GM21515 (cell line): ENCODE data around the gene CFLAR.
A peak's percentile ranks its signal among the peaks of the same experiment; 100 is the strongest.
"Not testable (repeated sequence)": the region's sequence is repeated elsewhere in the genome, so short reads cannot be mapped to it uniquely, and the experiment has no call there.

ENCODE experiments used
- ATAC-seq: cut with Tn5 transposase; IDR thresholded peaks from one replicate; pipeline ENCODE4 v1.9.1; 2021; ENCODE audit not compliant: unreplicated experiment

The CFLAR gene

DNA sequence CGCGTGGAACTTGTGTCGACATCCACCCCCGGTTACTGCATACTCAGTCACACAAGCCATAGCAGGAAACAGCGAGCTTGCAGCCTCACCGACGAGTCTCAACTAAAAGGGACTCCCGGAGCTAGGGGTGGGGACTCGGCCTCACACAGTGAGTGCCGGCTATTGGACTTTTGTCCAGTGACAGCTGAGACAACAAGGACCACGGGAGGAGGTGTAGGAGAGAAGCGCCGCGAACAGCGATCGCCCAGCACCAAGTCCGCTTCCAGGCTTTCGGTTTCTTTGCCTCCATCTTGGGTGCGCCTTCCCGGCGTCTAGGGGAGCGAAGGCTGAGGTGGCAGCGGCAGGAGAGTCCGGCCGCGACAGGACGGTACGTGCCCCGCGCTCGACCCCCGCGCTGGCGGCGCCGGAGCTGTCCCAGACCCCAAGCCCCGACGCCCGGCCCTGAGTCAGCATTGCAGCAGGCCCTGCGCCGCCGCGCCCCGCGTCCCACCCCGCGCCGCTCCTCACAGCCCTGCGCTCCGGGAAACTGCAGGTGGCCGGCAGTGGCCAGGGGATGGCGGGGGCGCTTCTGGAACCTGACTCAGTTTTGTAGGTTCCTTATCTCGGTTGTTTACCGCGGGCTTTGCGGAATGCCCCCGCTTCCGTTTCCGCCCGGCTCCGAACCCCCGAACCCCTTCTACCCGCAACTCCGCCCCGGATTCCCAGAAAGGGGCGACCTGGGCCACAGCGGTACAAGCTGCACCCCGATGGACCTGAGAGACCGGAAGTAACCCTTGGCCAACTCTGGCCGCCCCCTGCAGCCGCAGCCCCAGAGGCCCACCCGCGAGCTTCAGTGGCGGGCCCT is at the start of gene CFLAR:
CFLAR (plus strand) TSS at position 50 of the 844 bp plus-strand sequence. CDS start 13,702 bp downstream, outside the sequence.
- ATAC-seq = peak; percentile 41

GRCh38 chr2:201070948-201071478 is 45.0 kb upstream of the CFLAR start:
- peak; percentile 20 for ATAC-seq

DNA sequence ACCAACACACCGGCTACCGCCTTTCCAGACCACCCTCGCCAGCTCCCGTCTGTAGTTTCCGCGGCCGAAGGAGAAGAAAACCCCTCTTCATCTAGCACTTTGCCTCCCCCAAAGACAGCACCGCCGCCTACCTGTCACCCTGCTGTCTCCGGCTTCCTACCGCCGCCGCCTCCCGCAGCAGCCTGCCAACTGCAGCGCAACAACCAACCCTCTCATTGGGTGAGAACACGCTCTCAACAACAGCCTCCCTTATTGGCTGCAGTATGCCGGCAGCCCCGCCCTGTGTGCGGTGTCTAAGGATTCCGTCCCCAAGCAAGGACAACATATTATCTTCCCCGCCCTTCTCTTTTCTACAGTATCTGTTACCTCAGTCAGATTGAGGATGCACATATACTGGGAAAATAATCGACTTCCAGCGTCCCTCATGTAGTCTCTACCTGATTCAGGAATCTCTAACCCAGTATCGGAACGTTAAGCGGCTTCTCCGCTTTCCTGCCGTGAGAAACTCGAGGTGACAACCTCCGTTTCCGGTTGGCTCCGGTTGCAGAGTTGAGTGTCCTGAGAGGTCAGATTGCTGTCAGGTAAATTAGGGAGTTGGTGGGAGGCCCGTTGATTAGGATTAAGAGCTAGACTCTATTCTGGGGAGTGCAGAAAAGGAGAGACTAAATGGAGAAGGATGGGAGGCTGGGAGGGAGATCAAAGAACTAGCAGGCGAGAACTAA is 44.3 kb upstream of the CFLAR start, which contains the start of the genes HYCC2 and NDUFB3:
HYCC2 (minus strand) TSS at position 193 of the 722 bp plus-strand sequence. CDS start 47,662 bp downstream, outside the sequence.
NDUFB3 (plus strand) TSS at position 523 of the 722 bp plus-strand sequence. CDS start 6,882 bp downstream, outside the sequence.
- peak; percentile 97 for ATAC-seq

GRCh38 chr2:201072201-201072530 is 43.8 kb upstream of the CFLAR start:
- no peak for ATAC-seq

- ATAC-seq = no peak
Measured at GRCh38 chr2:201073071-201073470, 42.9 kb upstream of the CFLAR start.

GRCh38 chr2:201074996-201075395 is 41.0 kb upstream of the CFLAR start:
- no peak for ATAC-seq

DNA sequence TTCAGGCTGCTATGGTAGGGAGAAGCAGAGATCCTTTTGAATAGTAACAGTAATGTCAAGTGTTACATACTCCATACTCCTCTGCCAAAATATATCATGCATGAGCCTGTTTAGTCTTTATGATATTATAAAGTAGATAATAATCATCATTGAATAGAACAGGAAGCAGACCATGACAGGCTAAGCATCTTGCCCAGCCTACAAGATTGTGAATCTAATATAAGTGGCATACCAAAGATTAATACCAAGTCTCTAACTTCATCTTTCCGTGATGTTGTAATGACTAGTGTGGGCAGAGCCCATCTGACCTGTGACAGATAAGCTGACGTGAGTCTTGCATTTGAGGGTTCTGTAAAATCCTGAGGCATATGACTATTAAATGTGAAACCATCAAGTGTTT is 31.1 kb upstream of the CFLAR start:
- ATAC-seq = no peak

- no peak for ATAC-seq
Measured at GRCh38 chr2:201090574-201090973, 25.4 kb upstream of the CFLAR start.

DNA sequence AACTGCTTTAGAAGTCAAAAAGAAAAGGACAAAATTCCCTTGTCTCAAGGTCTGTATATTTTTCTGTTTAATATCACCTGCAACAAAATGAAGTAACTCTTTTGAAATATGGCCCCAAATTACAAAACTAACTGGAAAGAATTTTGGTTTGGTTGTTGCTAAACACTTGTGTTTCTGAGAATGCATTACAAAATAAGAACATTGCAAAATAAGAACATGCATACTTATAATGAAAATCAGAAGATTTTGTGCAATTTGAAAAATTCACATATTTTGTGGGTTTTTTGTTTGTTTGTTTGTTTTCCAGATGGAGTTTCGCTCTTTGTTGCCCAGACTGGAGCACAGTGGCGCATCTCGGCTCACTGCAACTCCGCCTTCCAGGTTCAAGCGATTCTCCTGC is 22.4 kb upstream of the CFLAR start:
- ATAC-seq = no peak

- no peak for ATAC-seq
Measured at GRCh38 chr2:201100497-201100896, 15.5 kb upstream of the CFLAR start.

DNA sequence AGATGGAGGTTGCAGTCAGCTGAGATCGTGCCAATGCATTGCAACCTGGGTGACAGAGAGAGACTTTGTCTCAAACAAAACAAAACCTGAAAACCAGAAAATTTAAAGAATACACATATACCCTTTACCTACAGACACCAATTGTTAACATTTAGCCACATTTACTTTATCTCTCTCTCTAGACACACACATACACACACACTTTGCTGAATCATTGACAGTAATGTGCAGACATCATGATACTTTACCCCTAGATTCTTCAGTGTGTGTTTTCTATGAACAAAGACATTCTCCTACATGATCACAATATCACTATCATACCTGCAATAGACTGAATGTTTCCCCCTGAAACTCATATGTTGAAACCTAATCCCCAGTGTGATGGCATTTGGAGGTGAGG is 10.2 kb upstream of the CFLAR start:
- no peak for ATAC-seq

DNA sequence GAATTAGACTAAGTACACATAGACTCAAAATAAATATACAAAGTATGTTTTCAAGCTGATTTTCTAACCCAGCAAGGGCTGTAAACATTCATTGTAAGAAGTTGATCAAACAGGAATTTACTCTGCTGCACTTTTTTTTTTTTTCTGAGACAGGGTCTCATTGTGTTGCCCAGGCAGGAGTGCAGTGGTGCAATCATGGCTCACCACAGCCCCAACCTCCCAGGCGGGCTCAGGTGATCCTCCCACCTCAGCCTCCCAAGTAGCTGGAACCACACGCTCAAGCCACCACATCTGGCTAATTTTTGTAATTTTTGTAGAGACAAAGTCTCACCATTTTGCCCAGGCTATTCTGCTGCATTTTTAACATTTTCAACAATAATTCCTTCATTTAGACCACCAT is 8.3 kb upstream of the CFLAR start:
- ATAC-seq = no peak

GRCh38 chr2:201108341-201108740 is 7.6 kb upstream of the CFLAR start:
- ATAC-seq = no peak

DNA sequence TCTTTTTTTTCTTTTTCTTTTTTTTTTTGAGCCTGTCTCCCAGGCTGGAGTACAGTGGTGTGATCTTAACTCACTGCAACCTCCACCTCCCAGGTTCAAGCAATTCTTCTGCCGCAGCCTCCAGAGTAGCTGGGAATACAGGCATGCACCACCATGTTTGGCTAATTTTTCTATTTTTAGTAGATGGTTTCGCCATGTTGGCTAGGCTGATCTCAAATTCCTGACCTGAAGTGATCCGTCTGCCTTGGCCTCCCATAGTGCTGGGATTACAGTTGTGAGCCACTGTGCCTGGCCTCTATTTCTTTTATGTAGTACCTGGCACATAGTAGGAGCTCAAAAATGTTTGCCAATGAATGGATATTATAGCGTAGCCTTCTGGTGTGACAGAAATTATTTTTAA is 6.8 kb upstream of the CFLAR start:
- no peak for ATAC-seq

DNA sequence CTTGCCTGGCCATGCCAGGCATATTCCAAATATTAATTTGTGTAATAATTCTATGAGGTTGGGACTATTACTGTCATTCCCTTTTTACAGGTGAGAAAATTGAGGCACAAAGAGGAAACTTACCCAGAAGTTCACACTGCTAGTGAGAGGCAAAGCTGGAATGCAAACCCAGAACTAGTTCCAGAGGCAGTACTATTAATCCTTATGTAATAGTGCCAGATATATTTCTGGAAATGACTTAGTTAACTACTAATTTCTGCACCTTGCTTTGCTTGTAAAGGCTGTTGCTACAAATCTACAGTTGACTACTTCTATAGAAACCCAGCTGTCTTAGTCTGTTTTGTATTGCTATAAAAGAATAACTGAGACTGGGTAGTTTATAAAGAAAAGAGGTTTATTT is 5.3 kb upstream of the CFLAR start:
- ATAC-seq = no peak

- no peak for ATAC-seq
Measured at GRCh38 chr2:201111096-201111495, 4.9 kb upstream of the CFLAR start.

DNA sequence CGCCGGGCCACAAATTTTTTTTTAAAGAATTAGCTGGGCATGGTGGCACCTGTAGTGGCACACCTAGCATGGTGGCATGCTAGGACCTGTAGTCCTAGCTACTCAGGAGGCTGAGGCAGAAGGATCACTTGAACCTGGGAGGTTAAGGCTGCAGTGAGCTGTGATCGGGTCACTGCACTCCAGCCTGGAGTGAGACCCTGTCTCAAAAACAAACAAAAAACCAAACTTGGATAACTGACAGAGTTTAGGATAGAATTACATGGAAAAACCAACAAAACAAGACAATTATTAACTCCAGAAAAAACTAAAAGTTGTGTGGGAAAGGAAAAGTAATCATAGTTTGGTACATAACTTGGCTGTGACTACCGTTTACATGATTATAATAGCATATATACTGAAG is 1.6 kb upstream of the CFLAR start:
- no peak for ATAC-seq

DNA sequence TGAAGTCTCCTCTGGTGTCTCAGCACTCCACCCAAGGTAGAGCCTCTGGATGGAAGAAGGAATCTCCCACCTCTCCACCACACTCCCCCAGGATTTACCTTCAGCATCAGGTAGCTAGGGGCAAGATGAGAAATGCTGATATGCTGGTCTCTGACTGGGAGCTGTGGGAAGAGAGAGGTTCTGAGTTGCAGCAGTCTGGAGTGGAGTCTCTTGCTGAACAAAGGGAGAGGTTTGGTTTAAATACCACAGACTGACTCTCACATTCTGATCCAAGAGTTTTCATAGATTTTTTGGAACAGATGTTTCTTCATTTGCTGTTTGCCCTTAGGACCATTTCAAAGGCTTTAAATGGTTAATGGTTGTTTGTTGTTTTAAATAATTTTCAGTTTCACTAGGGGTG is 1.1 kb upstream of the CFLAR start:
- no peak for ATAC-seq

DNA sequence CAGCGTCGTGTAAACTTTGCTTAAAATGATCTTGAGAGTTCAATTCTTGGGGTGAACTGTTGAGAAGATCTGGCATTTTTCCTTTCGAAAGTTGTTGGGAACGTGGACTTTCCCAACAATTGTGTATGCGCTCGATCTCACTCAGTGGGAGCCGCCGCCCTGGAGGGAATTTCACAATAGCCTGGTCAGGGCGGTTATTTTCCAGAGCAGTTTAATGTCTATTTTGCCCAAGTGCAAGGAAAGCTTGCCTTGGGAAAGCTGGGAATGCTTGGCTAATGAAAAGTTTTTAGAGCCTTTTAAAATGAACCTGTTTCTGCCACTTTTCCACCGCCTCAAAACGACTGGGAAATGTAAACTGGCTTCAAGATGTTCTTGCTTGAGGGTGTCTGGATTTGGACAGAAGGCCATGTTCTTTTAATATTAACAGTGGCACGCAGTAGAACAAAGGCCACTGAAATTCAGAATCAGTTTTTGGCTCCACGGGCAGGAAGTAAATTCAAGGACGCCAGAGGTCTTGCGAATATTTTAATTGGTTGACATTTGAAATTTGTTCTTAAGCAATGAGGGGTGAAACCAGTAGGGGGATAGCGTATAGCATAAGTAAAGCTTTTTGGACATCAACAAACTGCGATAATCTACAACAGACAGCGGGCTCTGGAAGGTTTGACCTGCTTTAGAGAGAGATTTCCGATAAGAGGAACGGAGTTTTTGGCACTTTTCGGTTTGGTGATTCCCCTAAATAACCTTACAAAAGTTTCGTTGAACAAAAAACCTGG is 1.2 kb downstream of the CFLAR start:
- ATAC-seq = peak; percentile 16

DNA sequence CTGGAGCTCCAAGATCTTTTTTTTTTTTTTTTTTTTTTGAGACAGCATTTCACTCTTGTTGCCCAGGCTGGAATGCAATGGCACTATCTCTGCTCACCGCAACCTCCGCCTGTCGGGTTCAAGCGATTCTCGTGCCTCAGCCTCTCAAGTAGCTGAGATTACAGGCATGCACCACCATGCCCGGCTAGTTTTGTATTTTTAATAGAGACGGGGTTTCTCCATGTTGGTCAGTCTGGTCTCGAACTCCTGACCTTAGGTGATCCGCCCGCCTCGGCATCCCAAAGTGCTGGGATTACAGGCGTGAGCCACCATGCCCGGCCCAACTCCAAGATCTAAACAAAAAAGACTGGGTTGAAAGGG is 1.8 kb downstream of the CFLAR start:
- not testable (repeated sequence) for ATAC-seq
